ENCODE results near the gene LRRN4CL. TPM values are rescaled to one million over a fixed set of nuclear protein-coding genes. Genes with fewer than 3 reads are reported as not detected.
A peak's percentile ranks its signal among the peaks of the same experiment; 100 is the strongest.

LRRN4CL gene
- total and polyA plus RNA-seq, 8 donors: 1.6 to 20.0 (median 5.8) TPM

- no peak overlapping the region for H3K4me3 ChIP-seq
- DNase-seq: no peak
- intact Hi-C loops (cut with DNase I; ENCODE audit: low total_unique reads): no loop called here
- WGBS, 5 donors: 55 to 79% (median 69%) methylated on average over 2 of the region's 2 CpGs
- no peak for TF ChIP-seq POLR2AphosphoS5 (IDR thresholded peaks at IDR 0.05)
- no peak for TF ChIP-seq POLR2A (IDR thresholded peaks at IDR 0.05)
- H3K36me3 ChIP-seq: peaks cover 93 to 99% (median 98%) of the 10 kb centered on the region in 4 donors
- H3K9me3 ChIP-seq: no peaks in the 10 kb centered on the region
- no peaks in the 10 kb centered on the region for H3K27me3 ChIP-seq
- H3K4me1 ChIP-seq: peaks cover 28 to 85% (median 52%) of the 10 kb centered on the region in 4 donors
- H3K27ac ChIP-seq: peak overlapping the region in 2 of 5 donors; percentile 11 to 22
Observed at GRCh38 chr11:62719302-62719978, 30.1 kb upstream of the LRRN4CL start.

DNA sequence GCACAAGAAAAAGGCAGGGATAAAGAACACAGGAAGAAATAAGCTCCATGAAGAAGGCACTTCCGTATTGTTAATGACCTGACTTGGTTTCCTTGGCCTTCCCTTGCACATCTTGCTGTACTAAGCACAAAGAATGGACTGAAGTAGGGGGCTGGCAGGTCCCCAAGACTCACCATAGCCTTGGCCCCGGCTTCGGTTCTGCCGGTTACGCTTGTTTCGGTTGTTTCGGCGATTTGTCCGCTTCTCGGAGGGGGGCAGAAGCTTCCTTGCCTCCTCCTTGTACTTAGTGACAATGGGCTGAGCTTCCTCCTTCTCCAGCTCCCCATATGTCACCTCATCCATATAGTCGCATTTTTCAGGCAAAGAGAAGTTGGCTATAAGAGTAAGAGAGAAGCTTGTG lies 27.5 kb upstream of the LRRN4CL start:
- intact Hi-C loops (cut with DNase I; ENCODE audit: low total_unique reads): no loop called here
- DNase-seq: no peak
- no peaks in the 10 kb centered on the region for H3K27me3 ChIP-seq
- H3K4me3 ChIP-seq: no peak overlapping the region
- no peaks in the 10 kb centered on the region for H3K9me3 ChIP-seq
- H3K36me3 ChIP-seq: peaks cover 88 to 99% (median 98%) of the 10 kb centered on the region in 4 donors
- H3K4me1 ChIP-seq: peaks cover 42 to 85% (median 58%) of the 10 kb centered on the region in 4 donors
- no peak overlapping the region for H3K27ac ChIP-seq
- TF ChIP-seq POLR2A (IDR thresholded peaks at IDR 0.05): no peak
- TF ChIP-seq, protein P1, sequence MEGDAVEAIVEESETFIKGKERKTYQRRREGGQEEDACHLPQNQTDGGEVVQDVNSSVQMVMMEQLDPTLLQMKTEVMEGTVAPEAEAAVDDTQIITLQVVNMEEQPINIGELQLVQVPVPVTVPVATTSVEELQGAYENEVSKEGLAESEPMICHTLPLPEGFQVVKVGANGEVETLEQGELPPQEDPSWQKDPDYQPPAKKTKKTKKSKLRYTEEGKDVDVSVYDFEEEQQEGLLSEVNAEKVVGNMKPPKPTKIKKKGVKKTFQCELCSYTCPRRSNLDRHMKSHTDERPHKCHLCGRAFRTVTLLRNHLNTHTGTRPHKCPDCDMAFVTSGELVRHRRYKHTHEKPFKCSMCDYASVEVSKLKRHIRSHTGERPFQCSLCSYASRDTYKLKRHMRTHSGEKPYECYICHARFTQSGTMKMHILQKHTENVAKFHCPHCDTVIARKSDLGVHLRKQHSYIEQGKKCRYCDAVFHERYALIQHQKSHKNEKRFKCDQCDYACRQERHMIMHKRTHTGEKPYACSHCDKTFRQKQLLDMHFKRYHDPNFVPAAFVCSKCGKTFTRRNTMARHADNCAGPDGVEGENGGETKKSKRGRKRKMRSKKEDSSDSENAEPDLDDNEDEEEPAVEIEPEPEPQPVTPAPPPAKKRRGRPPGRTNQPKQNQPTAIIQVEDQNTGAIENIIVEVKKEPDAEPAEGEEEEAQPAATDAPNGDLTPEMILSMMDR (IDR thresholded peaks at IDR 0.05): no peak
- no peak for TF ChIP-seq EP300 (IDR thresholded peaks at IDR 0.05)
- TF ChIP-seq POLR2AphosphoS5 (IDR thresholded peaks at IDR 0.05): no peak
- 58 to 86% (median 71%) methylated on average over 11 of the region's 11 CpGs for WGBS, 5 donors

DNA sequence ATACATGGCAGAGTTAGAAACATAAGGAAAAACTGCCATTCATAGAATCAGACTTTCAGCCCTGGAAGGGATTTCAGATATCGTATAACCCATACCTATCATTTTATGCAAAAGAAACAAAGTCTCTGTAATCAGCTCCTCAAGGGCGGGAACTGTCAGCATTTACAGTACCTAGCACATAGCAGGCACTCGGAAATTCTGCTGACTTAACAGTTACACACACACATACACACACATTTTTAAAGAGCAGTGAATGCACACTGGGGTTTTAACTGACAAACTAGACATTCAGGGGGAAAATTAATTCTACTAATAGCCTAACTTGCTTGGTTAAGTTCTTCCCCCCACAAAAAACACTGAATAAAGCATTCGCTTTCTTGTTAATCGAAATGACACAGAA lies 26.9 kb upstream of the LRRN4CL start:
- TF ChIP-seq POLR2A (IDR thresholded peaks at IDR 0.05) (no peak), EP300 (IDR thresholded peaks at IDR 0.05) (no peak)
- TF ChIP-seq, protein P1 (IDR thresholded peaks at IDR 0.05): no peak
- H3K9me3 ChIP-seq: no peaks in the 10 kb centered on the region
- peaks cover 91 to 99% (median 98%) of the 10 kb centered on the region in 4 donors for H3K36me3 ChIP-seq
- intact Hi-C loops (cut with DNase I; ENCODE audit: low total_unique reads): no loop called here
- DNase-seq: no peak
- peaks cover 42 to 87% (median 60%) of the 10 kb centered on the region in 4 donors for H3K4me1 ChIP-seq
- 77 to 87% (median 81%) methylated on average over 5 of the region's 5 CpGs for WGBS, 5 donors
- no peak overlapping the region for H3K4me3 ChIP-seq
- H3K27ac ChIP-seq: peak overlapping the region in 2 of 5 donors; percentile 63 to 81
- no peaks in the 10 kb centered on the region for H3K27me3 ChIP-seq

- DNase-seq: no peak
- Histone ChIP-seq H3K4me3 (no peak overlapping the region), H3K4me1 (peaks cover 43 to 95% (median 66%) of the 10 kb centered on the region in 4 donors), H3K9me3 (no peaks in the 10 kb centered on the region), H3K27me3 (no peaks in the 10 kb centered on the region), H3K27ac (peak overlapping the region; percentile 35 to 81 (median 63)), H3K36me3 (peaks cover 85 to 99% (median 98%) of the 10 kb centered on the region in 4 donors)
- 87 to 91% (median 88%) methylated on average over 24 of the region's 24 CpGs for WGBS, 5 donors
- no peak for TF ChIP-seq POLR2A (IDR thresholded peaks at IDR 0.05)
- no peak for TF ChIP-seq EP300 (IDR thresholded peaks at IDR 0.05)
- TF ChIP-seq POLR2AphosphoS5 (IDR thresholded peaks at IDR 0.05): no peak
- TF ChIP-seq, protein P1 (IDR thresholded peaks at IDR 0.05): no peak
- intact Hi-C loops (cut with DNase I; ENCODE audit: low total_unique reads): no loop called here
Observed at GRCh38 chr11:62715150-62716130, 26.1 kb upstream of the LRRN4CL start.
